HepG2 (cell line): Measurements from ENCODE around the gene LAMA5. TPM values are rescaled to one million over a fixed set of nuclear protein-coding genes. Genes with fewer than 3 reads are reported as not detected.

ENCODE experiments used
- ATF7 ChIP-seq, 2 experiments: fragments of 450-650 bp in 1 of 2; sonication (generic) in 1 of 2; formaldehyde crosslinking in 1 of 2; IDR thresholded peaks; 2 replicates each; pipeline versions ENCODE4 v1.4.0 to v1.6.1; 2016 to 2020; ENCODE audit warnings: antibody characterized with exemption in 1 of 2, mild to moderate bottlenecking in 1 of 2, missing genetic modification reagents in 1 of 2
- CEBPG ChIP-seq: IDR thresholded peaks from 2 replicates; pipeline ENCODE4 v1.6.1; 2016
- HOXA7 ChIP-seq: sonication (generic); formaldehyde crosslinking; IDR thresholded peaks from 2 replicates; pipeline ENCODE4 v1.8.1; 2022; ENCODE audit warnings: mild to moderate bottlenecking, missing genetic modification reagents, moderate library complexity
- IRX3 ChIP-seq: sonication (generic); formaldehyde crosslinking; IDR thresholded peaks from 2 replicates; pipeline ENCODE4 v1.8.1; 2023; ENCODE audit warnings: mild to moderate bottlenecking, low read depth, missing genetic modification reagents, borderline replicate concordance
- ISX ChIP-seq: sonication (generic); formaldehyde crosslinking; conservative IDR thresholded peaks from 2 replicates; pipeline ENCODE4 v1.5.0; 2020; ENCODE audit warnings: missing genetic modification reagents
- MTA3 ChIP-seq: sonication (generic); formaldehyde crosslinking; IDR thresholded peaks from 2 replicates; pipeline ENCODE4 v1.4.0; 2020; ENCODE audit warnings: missing genetic modification reagents
- NFIB ChIP-seq: sonication (generic); formaldehyde crosslinking; IDR thresholded peaks from 2 replicates; pipeline ENCODE4 v1.9.0; 2021; ENCODE audit warnings: missing genetic modification reagents, mild to moderate bottlenecking, borderline replicate concordance
- PHF20 ChIP-seq: sonication (generic); formaldehyde crosslinking; IDR thresholded peaks from 2 replicates; pipeline ENCODE4 v1.5.0; 2020; ENCODE audit warnings: mild to moderate bottlenecking, missing genetic modification reagents
- RFXAP ChIP-seq: sonication (generic); formaldehyde crosslinking; IDR thresholded peaks from 2 replicates; pipeline ENCODE4 v1.4.0; 2020; ENCODE audit warnings: missing genetic modification reagents, borderline replicate concordance
- TP53 ChIP-seq: sonication (generic); formaldehyde crosslinking; conservative IDR thresholded peaks from 2 replicates; pipeline ENCODE4 v1.4.0; 2020; ENCODE audit warnings: missing genetic modification reagents
- YEATS2 ChIP-seq: sonication (generic); formaldehyde crosslinking; IDR thresholded peaks from 2 replicates; pipeline ENCODE4 v1.4.0; 2020; ENCODE audit warnings: missing genetic modification reagents, borderline replicate concordance
- ZBTB3 ChIP-seq: sonication (generic); formaldehyde crosslinking; IDR thresholded peaks from 2 replicates; pipeline ENCODE4 v1.4.0; 2020; ENCODE audit warnings: low read depth, mild to moderate bottlenecking, moderate library complexity, missing genetic modification reagents, borderline replicate concordance
- ZBTB38 ChIP-seq: sonication (generic); formaldehyde crosslinking; IDR thresholded peaks from 2 replicates; pipeline ENCODE4 v1.5.1; 2020; ENCODE audit warnings: mild to moderate bottlenecking, missing genetic modification reagents
- ZNF136 ChIP-seq: sonication (generic); formaldehyde crosslinking; IDR thresholded peaks from 2 replicates; pipeline ENCODE4 v1.8.1; 2022; ENCODE audit warnings: low read depth, mild to moderate bottlenecking, moderate library complexity, missing genetic modification reagents
- ZNF264 ChIP-seq: sonication (generic); formaldehyde crosslinking; IDR thresholded peaks from 2 replicates; pipeline ENCODE4 v1.4.0; 2020; ENCODE audit warnings: missing genetic modification reagents
- polyA plus RNA-seq, 8 experiments: library from polyadenylated mRNA; depleted of rRNA in 3 of 8; stranded (reverse) in 7 of 8; unstranded in 1 of 8; fragments of >200 nt; fragmentation: Illumina TruSeq in 4 of 8; extraction: Trizol in 4 of 8; gene quantifications; 2 replicates each; pipeline versions ENCODE4 v1.2.1 to v1.2.3, GENCODE V29; 2011 to 2016; ENCODE audit warnings: low read depth in 4 of 8, missing spikeins in 1 of 8, mixed read lengths in 1 of 8; ENCODE audit not compliant: insufficient read depth in 1 of 8
- total RNA-seq, 5 experiments: library from RNA; depleted of rRNA; stranded (reverse); fragments of >200 nt; fragmentation: Illumina TruSeq; extraction: Trizol; gene quantifications; 2 replicates each; pipeline ENCODE4 v1.2.3, GENCODE V29; 2016; ENCODE audit warnings: low read depth in 1 of 5
- TF ChIP-seq, protein P1 (sequence below): sonication (generic); formaldehyde crosslinking; IDR thresholded peaks from 2 replicates; pipeline ENCODE4 v1.4.0; 2020; ENCODE audit warnings: missing genetic modification reagents, borderline replicate concordance
- TF ChIP-seq, protein P2 (sequence below): sonication (generic); formaldehyde crosslinking; IDR thresholded peaks from 2 replicates; pipeline ENCODE4 v1.4.0; 2020; ENCODE audit warnings: missing genetic modification reagents
- TF ChIP-seq, protein P3 (sequence below): sonication (generic); formaldehyde crosslinking; IDR thresholded peaks from 2 replicates; pipeline ENCODE4 v1.4.0; 2020; ENCODE audit warnings: missing genetic modification reagents
- TF ChIP-seq, protein P4 (sequence below): sonication (generic); formaldehyde crosslinking; IDR thresholded peaks from 2 replicates; pipeline ENCODE4 v1.4.0; 2020; ENCODE audit warnings: missing genetic modification reagents, borderline replicate concordance
- TF ChIP-seq, protein P5 (sequence below): IDR thresholded peaks from 2 replicates; pipeline ENCODE4 v1.6.1; 2016

LAMA5 gene
- total and polyA plus RNA-seq, 2 of the 13 experiments (the other 11 are each of a cell fraction or from before 2014, with no cell fraction given): 21.0 to 44.7 TPM

DNA sequence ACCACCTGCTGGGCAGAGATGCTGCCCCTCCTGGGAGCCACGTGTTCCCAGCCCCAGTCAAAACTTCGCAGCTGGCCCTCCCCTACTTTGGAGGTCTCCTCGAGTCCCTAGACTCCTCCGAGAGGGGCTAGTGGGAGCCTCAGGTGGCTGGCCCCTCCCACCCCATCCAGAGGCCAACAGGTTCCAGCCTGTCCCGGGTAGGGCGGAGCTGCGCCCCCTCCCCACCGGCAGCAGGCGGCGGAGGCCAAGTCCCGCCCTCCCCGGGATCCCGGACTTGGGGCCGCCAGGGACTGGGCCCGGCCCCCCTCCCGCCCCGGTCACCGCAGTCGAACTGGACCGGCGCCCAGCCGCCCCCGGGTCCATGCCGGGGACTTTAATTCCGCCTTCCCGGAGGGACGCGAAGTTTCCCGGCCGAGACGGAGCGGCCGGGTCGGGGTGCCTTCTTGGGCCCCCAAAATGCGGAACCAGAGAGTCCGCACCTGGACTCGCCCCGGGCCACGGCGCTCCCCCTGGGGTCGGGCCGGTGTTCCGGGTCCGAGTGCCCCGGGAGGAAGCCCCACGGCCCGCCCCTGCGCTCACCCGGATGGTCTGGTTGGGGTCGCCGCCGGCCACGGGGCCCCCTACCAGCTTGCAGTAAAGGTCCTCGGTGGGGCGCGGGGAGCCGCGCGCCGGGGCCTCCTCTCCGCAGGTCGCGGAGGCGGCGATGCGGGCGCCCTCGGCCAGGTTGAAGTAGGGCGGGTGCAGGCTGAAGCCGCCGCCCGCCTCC, 559 bp downstream of the LAMA5 start (continued):
- no peak for TF ChIP-seq ATF7 (IDR thresholded peaks at IDR 0.05)
- no peak; the same call in 1 of the 2 replicates for TF ChIP-seq ATF7 (CRISPR knock-in tag; IDR thresholded peaks at IDR 0.05)
- no peak for TF ChIP-seq ZBTB38 (CRISPR knock-in tag)
- peak; percentile 57 for TF ChIP-seq PHF20 (CRISPR knock-in tag)
- TF ChIP-seq, protein P1, sequence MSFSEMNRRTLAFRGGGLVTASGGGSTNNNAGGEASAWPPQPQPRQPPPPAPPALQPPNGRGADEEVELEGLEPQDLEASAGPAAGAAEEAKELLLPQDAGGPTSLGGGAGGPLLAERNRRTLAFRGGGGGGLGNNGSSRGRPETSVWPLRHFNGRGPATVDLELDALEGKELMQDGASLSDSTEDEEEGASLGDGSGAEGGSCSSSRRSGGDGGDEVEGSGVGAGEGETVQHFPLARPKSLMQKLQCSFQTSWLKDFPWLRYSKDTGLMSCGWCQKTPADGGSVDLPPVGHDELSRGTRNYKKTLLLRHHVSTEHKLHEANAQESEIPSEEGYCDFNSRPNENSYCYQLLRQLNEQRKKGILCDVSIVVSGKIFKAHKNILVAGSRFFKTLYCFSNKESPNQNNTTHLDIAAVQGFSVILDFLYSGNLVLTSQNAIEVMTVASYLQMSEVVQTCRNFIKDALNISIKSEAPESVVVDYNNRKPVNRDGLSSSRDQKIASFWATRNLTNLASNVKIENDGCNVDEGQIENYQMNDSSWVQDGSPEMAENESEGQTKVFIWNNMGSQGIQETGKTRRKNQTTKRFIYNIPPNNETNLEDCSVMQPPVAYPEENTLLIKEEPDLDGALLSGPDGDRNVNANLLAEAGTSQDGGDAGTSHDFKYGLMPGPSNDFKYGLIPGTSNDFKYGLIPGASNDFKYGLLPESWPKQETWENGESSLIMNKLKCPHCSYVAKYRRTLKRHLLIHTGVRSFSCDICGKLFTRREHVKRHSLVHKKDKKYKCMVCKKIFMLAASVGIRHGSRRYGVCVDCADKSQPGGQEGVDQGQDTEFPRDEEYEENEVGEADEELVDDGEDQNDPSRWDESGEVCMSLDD (CRISPR knock-in tag): peak; percentile 57; the same call in 1 of the 2 replicates
- TF ChIP-seq IRX3: no peak
- TF ChIP-seq ISX: no peak
- TF ChIP-seq MTA3 (CRISPR knock-in tag): 0 out of 2 replicates have a peak, but pooled peaks have one; percentile 34
- TF ChIP-seq ZBTB3 (CRISPR knock-in tag): no peak
- peak; percentile 16; the same call in 1 of the 2 replicates for TF ChIP-seq YEATS2 (CRISPR knock-in tag)
- TF ChIP-seq RFXAP (CRISPR knock-in tag): 0 out of 2 replicates have a peak, but pooled peaks have one; percentile 23
- no peak for TF ChIP-seq ZNF264 (CRISPR knock-in tag)
- TF ChIP-seq, protein P2, sequence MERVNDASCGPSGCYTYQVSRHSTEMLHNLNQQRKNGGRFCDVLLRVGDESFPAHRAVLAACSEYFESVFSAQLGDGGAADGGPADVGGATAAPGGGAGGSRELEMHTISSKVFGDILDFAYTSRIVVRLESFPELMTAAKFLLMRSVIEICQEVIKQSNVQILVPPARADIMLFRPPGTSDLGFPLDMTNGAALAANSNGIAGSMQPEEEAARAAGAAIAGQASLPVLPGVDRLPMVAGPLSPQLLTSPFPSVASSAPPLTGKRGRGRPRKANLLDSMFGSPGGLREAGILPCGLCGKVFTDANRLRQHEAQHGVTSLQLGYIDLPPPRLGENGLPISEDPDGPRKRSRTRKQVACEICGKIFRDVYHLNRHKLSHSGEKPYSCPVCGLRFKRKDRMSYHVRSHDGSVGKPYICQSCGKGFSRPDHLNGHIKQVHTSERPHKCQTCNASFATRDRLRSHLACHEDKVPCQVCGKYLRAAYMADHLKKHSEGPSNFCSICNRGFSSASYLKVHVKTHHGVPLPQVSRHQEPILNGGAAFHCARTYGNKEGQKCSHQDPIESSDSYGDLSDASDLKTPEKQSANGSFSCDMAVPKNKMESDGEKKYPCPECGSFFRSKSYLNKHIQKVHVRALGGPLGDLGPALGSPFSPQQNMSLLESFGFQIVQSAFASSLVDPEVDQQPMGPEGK (CRISPR knock-in tag): peak; percentile 98
- no peak for TF ChIP-seq HOXA7 (CRISPR knock-in tag)
- TF ChIP-seq, protein P3, sequence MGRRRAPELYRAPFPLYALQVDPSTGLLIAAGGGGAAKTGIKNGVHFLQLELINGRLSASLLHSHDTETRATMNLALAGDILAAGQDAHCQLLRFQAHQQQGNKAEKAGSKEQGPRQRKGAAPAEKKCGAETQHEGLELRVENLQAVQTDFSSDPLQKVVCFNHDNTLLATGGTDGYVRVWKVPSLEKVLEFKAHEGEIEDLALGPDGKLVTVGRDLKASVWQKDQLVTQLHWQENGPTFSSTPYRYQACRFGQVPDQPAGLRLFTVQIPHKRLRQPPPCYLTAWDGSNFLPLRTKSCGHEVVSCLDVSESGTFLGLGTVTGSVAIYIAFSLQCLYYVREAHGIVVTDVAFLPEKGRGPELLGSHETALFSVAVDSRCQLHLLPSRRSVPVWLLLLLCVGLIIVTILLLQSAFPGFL (CRISPR knock-in tag): no peak
- TF ChIP-seq, protein P4, sequence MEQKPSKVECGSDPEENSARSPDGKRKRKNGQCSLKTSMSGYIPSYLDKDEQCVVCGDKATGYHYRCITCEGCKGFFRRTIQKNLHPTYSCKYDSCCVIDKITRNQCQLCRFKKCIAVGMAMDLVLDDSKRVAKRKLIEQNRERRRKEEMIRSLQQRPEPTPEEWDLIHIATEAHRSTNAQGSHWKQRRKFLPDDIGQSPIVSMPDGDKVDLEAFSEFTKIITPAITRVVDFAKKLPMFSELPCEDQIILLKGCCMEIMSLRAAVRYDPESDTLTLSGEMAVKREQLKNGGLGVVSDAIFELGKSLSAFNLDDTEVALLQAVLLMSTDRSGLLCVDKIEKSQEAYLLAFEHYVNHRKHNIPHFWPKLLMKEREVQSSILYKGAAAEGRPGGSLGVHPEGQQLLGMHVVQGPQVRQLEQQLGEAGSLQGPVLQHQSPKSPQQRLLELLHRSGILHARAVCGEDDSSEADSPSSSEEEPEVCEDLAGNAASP (CRISPR knock-in tag): no peak; the same call in 1 of the 2 replicates
- TF ChIP-seq CEBPG (CRISPR knock-in tag): no peak
- TF ChIP-seq, protein P5, sequence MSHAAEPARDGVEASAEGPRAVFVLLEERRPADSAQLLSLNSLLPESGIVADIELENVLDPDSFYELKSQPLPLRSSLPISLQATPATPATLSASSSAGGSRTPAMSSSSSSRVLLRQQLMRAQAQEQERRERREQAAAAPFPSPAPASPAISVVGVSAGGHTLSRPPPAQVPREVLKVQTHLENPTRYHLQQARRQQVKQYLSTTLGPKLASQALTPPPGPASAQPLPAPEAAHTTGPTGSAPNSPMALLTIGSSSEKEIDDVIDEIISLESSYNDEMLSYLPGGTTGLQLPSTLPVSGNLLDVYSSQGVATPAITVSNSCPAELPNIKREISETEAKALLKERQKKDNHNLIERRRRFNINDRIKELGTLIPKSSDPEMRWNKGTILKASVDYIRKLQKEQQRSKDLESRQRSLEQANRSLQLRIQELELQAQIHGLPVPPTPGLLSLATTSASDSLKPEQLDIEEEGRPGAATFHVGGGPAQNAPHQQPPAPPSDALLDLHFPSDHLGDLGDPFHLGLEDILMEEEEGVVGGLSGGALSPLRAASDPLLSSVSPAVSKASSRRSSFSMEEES (CRISPR knock-in tag): no peak
- peak; percentile 57; the same call in 1 of the 2 replicates for TF ChIP-seq TP53 (CRISPR knock-in tag)
- TF ChIP-seq NFIB (CRISPR knock-in tag): no peak
- no peak; the same call in 1 of the 2 replicates for TF ChIP-seq ZNF136
